Duodenal mucosa (tissue), 2 donors: ENCODE measurements around the gene ERAS.

ENCODE experiments used
- H3K27ac ChIP-seq: one replicate; pipeline ENCODE4 v1.7.0; 2013; ENCODE audit warnings: low read depth, low read length
- H3K27me3 ChIP-seq, 2 donors: one replicate each; pipeline ENCODE4 v1.7.0; 2013; ENCODE audit warnings: low read length in 2 of 2, control low read depth in 1 of 2; ENCODE audit not compliant: insufficient read depth in 2 of 2, control insufficient read depth in 1 of 2
- H3K36me3 ChIP-seq, 2 donors: one replicate each; pipeline ENCODE4 v1.7.0; 2013; ENCODE audit warnings: low read length in 2 of 2, control low read depth in 1 of 2; ENCODE audit not compliant: insufficient read depth in 2 of 2, control insufficient read depth in 1 of 2
- H3K4me1 ChIP-seq, 2 donors: one replicate each; pipeline ENCODE4 v1.7.0; 2013; ENCODE audit warnings: low read length in 2 of 2, control low read depth in 1 of 2; ENCODE audit not compliant: insufficient read depth in 2 of 2, control insufficient read depth in 1 of 2
- H3K4me3 ChIP-seq, 2 donors: one replicate each; pipeline ENCODE4 v1.7.0; 2013; ENCODE audit warnings: low read length in 2 of 2, low read depth in 1 of 2
- H3K9ac ChIP-seq, 2 donors: one replicate each; pipeline ENCODE4 v1.7.0; 2013; ENCODE audit warnings: low read length in 2 of 2, low read depth in 1 of 2
- H3K9me3 ChIP-seq, 2 donors: one replicate each; pipeline ENCODE4 v1.7.0; 2013; ENCODE audit warnings: low read length in 2 of 2, control low read depth in 1 of 2; ENCODE audit not compliant: control insufficient read depth in 1 of 2

ERAS gene

DNA sequence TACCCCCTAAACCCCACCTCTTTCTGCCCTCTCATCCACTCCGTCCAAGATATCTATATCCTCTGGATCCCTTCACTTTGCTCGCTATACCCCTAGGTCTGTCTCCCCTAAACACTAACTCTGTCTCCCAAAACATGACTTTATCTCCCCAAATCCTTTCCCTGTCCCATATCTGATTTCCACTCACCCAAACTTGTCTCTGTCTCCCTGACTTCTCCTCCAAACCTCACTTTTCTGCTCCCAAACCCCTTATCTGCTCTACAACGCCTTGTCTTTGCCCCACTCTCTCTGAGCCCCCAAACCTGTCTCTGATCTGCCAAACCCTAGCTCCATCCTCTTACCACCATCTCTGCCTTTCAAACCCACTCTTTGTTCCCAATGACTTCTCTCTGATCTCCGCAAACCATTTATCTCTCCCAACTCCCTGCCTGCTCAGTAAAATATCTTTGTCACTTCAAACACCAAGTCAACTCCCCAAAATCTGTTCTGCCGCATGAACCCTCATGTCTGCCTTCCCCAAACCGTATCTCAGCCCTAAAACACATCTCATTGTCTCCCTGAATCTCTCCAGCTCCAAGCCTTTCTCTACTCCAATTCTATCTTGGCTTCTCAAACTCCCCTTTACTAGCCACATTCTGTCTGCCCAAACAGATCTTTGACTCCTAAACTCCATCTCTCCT, 39.3 kb upstream of the ERAS start:
- H3K27me3 ChIP-seq = no peaks in the 10 kb centered on the region
- no peaks in the 10 kb centered on the region for H3K4me1 ChIP-seq
- H3K27ac ChIP-seq = no peak overlapping the region
- H3K9ac ChIP-seq = no peak overlapping the region
- no peaks in the 10 kb centered on the region for H3K9me3 ChIP-seq
- H3K4me3 ChIP-seq = no peak overlapping the region
- H3K36me3 ChIP-seq = no peaks in the 10 kb centered on the region

DNA sequence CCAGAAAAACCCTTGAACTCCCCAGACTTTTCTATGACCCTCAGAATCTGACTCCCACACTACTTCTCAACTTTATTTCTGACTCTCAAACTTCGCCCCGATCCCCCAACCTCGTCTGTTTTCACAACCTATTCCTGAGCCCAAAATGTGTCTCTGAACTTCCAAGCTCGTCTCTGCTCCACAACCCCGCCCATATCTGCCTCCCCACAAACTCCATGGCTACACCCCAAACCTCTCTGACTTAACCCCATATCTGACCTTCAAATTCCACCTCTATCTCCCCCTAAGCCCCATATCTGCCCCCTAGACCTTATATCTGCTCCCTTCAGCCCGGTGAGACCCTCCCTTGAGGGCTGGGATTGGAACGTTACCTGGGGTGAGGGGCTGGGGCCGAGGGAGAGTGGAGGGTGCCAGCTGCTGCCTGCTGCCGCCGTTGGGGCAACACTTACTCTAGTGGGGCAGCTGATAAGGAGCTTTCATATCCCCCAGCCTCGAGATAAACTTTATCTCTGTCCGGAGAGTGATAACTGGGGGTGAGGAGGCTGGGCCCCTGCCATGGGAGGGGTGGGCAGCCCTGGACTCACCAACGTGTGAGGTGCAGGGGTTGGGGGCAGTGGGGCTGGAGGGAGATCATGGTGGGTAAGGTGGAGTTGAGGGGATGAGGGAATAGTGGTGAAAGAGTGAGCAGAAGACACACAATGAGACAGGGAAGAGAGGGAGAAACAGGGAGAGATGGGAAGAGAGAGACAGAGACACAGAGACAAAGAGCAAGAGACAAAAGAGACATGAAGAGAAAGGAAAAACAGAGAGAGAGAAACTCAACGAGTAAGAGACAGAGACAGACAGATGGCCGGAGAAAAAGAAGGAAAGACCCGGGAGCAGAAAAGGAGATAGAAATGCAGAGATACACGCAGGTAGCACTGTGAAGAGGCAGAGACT, 38.5 kb upstream of the ERAS start:
- Histone ChIP-seq H3K27me3 (no peaks in the 10 kb centered on the region), H3K9ac (no peak overlapping the region), H3K36me3 (no peaks in the 10 kb centered on the region), H3K4me3 (no peak overlapping the region), H3K27ac (no peak overlapping the region), H3K4me1 (no peaks in the 10 kb centered on the region), H3K9me3 (no peaks in the 10 kb centered on the region)

DNA sequence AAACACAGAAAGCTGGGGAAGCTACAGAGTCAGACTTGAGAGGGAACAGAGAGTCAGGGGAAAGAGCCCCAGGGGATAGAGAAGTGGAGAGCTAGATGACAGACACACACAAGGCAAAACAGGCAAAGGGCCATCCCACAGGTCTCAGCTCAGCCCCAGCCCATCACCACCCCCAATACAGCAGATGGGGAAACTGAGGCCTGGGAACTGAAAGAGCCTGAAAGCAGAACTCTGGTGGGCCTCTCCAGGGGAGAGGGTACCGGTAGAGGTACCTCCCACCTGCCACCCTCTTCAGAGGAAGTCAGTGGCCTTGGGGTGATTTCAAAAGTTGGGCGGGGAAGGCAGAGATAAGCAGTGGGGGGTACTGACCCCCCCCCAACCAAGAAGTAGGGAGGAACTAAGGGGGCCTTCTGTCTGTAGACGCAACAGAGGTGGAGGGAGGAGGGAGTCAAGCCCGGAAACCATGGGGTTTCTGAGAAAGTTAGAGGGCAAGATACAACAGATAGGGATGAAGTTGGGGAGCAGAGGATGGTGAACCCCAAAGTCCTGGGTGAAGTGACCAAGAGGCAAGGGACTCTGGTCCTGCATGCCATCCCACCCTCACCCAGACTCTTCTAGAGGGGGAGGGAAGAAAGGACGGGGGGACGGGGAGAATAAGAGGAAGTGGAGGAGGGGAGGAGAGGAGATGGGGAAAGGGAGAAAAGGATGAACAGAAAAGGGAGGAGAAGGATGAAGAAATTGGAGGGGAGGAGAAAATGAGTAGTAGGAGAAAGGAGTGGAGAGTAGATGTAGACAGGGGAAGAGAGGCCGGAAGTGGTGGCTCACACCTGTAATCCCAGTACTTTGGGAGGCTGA, 36.7 kb upstream of the ERAS start:
- H3K27ac ChIP-seq = no peak overlapping the region
- no peaks in the 10 kb centered on the region for H3K9me3 ChIP-seq
- H3K4me3 ChIP-seq = no peak overlapping the region
- no peaks in the 10 kb centered on the region for H3K4me1 ChIP-seq
- no peaks in the 10 kb centered on the region for H3K27me3 ChIP-seq
- no peak overlapping the region for H3K9ac ChIP-seq
- no peaks in the 10 kb centered on the region for H3K36me3 ChIP-seq

DNA sequence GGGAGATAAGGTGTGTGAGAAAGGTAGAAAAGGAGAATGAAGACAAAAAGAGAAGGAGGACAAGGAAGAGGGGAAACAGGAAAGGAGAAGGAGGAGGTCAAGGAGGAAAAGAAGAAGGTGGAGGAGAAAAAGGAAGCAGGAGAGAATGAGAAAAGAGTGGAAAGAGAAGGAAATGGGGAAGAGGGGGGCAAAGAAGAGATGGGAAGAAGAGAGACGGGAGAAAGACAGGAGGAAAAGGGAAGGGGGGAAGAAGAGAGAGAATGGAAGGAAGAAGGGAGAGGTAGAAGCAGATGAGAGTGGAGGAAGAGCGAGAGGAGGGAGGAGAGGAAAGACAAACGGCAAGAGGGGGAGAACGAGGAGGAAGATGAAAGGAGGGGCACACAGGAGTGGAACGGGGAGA, 35.8 kb upstream of the ERAS start:
- Histone ChIP-seq H3K9ac (no peak overlapping the region), H3K27me3 (no peaks in the 10 kb centered on the region), H3K36me3 (no peaks in the 10 kb centered on the region), H3K4me1 (no peaks in the 10 kb centered on the region), H3K9me3 (no peaks in the 10 kb centered on the region), H3K27ac (no peak overlapping the region), H3K4me3 (no peak overlapping the region)

DNA sequence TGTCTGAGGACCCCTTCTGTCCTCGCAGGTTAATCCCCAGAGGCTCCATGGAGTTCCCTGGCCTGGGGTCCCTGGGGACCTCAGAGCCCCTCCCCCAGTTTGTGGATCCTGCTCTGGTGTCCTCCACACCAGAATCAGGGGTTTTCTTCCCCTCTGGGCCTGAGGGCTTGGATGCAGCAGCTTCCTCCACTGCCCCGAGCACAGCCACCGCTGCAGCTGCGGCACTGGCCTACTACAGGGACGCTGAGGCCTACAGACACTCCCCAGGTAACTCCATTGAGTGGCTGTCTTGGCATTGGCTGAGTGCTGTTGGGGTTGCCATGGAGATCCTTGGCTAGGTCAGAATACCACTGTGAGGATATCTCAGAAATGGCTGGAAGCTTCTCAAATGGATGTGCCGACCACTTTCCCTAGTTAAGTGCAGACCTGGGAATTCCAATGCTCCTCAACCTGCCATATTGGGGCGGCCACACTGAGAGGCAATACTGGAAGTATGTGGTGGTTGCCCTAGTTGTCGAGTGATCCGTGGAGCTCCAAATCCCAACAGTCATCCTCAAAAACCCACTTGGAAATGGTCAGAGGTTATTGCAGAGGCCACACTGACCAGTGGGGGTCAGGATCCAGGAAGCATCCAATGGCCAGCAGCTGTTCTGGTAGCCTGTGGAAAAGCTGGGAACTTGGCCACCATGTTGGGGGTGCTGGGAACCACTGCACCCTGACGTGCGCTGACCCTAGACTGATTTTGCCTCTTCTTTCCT, 35.1 kb upstream of the ERAS start:
- Histone ChIP-seq H3K9me3 (no peaks in the 10 kb centered on the region), H3K27ac (no peak overlapping the region), H3K36me3 (no peaks in the 10 kb centered on the region), H3K9ac (no peak overlapping the region), H3K4me3 (no peak overlapping the region), H3K27me3 (no peaks in the 10 kb centered on the region), H3K4me1 (no peaks in the 10 kb centered on the region)

DNA sequence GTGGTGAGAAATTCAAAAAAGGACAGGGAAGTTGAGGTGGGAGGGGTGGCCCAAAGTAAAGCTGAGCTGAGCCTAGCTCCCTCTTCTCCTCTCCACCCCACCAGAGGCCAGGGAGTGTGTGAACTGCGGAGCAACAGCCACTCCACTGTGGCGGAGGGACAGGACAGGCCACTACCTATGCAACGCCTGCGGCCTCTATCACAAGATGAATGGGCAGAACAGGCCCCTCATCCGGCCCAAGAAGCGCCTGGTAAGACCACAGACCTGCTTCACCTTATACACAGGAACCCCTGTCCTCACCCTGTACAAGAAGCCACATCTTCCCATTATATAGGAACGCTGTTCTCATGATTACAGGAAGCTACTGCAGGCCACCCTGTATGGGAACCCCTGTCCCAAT, 34.1 kb upstream of the ERAS start:
- Histone ChIP-seq H3K27me3 (no peaks in the 10 kb centered on the region), H3K4me3 (no peak overlapping the region), H3K27ac (no peak overlapping the region), H3K36me3 (no peaks in the 10 kb centered on the region), H3K9ac (no peak overlapping the region), H3K4me1 (no peaks in the 10 kb centered on the region), H3K9me3 (no peaks in the 10 kb centered on the region)

DNA sequence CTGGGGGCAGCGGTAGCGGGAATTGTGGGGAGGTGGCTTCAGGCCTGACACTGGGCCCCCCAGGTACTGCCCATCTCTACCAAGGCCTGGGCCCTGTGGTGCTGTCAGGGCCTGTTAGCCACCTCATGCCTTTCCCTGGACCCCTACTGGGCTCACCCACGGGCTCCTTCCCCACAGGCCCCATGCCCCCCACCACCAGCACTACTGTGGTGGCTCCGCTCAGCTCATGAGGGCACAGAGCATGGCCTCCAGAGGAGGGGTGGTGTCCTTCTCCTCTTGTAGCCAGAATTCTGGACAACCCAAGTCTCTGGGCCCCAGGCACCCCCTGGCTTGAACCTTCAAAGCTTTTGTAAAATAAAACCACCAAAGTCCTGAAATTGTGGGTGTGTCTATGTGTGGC, 32.4 kb upstream of the ERAS start:
- Histone ChIP-seq H3K9ac (no peak overlapping the region), H3K4me1 (no peaks in the 10 kb centered on the region), H3K36me3 (no peaks in the 10 kb centered on the region), H3K4me3 (no peak overlapping the region), H3K9me3 (no peaks in the 10 kb centered on the region), H3K27ac (no peak overlapping the region), H3K27me3 (no peaks in the 10 kb centered on the region)

DNA sequence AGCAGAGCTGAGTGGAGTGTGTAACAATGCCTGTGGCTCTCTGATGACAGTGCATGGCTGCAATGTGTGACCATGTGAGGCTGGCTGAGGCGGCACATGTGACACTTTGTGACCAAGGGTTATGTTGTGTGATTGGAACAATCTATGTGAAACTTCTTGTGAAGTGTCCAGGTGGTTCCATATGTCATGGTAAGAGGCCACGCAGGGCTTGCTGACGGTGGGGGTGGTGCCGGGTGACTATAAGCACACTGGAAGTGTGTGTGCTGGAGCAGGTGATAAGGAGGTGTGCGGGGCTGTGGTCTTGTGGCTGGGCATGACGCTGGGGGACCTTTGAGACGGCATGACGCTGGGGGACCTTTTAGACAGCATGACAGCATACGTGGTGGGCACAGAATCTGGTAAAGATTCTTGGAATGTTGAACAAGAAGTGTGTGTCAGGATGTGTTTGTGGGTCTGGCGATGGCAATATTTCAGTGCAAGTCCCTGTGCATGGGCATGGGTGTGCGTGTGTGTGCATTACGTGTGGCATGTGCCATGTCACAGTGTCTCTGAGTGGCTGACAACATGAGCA, 31.9 kb upstream of the ERAS start:
- Histone ChIP-seq H3K36me3 (no peaks in the 10 kb centered on the region), H3K9ac (no peak overlapping the region), H3K27me3 (no peaks in the 10 kb centered on the region), H3K4me1 (no peaks in the 10 kb centered on the region), H3K27ac (no peak overlapping the region), H3K9me3 (no peaks in the 10 kb centered on the region), H3K4me3 (no peak overlapping the region)

DNA sequence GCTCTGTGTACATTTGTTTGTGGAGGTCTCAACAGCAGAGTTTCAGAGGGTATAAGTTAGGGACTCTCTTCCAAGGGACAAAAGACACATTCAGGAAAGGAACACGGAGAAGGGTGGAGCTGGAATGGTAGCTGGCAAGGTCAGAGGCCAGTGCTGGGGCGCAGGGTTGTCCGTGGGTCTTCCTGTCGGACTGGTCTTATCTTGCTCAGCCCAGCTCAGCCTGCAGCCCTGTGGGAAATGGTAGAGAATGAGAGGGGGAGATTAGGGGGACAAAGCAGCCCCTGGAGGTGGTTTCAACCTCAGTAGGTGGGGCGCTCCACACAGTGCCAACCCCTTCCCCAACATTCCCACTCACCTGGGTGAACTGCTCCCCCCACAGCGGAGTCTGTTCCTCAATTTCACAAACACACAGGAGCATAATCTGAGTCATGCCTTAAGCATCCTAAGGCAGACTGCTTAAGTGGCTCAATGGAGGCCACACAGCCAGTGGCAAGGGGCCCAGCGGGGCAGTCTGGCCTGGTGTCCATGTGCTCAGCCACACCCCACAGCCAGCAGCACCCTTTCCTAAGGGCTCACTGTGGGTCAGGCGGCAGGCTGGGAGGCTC, 31.3 kb upstream of the ERAS start:
- H3K9me3 ChIP-seq = no peaks in the 10 kb centered on the region
- H3K27me3 ChIP-seq = no peaks in the 10 kb centered on the region

More for the DNA sequence above, 31.3 kb upstream of the ERAS start:
- Histone ChIP-seq H3K27ac (no peak overlapping the region), H3K4me1 (no peaks in the 10 kb centered on the region), H3K9ac (no peak overlapping the region), H3K36me3 (no peaks in the 10 kb centered on the region), H3K4me3 (no peak overlapping the region)
